K562 (cell line): Measurements from ENCODE around the gene PIP5K1B. TPM values are rescaled to one million over a fixed set of nuclear protein-coding genes. Genes with fewer than 3 reads are reported as not detected.

ENCODE experiments used
- ARHGAP35 ChIP-seq: fragments of 450-650 bp; IDR thresholded peaks from 2 replicates; pipeline ENCODE4 v1.6.1; 2018; ENCODE audit not compliant: partially characterized antibody
- BRCA1 ChIP-seq, 2 experiments: fragments of 450-650 bp in 1 of 2; sonication (generic) in 1 of 2; formaldehyde crosslinking in 1 of 2; IDR thresholded peaks; 2 replicates each; pipeline versions ENCODE4 v1.5.0 to v1.6.1; 2017 to 2020; ENCODE audit warnings: mild to moderate bottlenecking in 1 of 2, missing genetic modification reagents in 1 of 2
- CTCF ChIP-seq, 3 experiments: IDR thresholded peaks in 2 of 3; conservative IDR thresholded peaks in 1 of 3; 2 replicates each; pipeline ENCODE4 v1.5.1; 2011 to 2012; ENCODE audit warnings: low read length in 3 of 3, mild to moderate bottlenecking in 3 of 3, control low read depth in 2 of 3, improper control_type of control experiment in 1 of 3, inconsistent platforms in 1 of 3, low read depth in 1 of 3, mixed read lengths in 1 of 3, moderate library complexity in 1 of 3; ENCODE audit not compliant: insufficient read depth in 2 of 3
- FOXK2 ChIP-seq, 2 experiments: fragments of 450-650 bp; IDR thresholded peaks in 1 of 2; conservative IDR thresholded peaks in 1 of 2; 2 replicates each; pipeline ENCODE4 v1.6.1; 2016; ENCODE audit warnings: low read depth in 2 of 2, mild to moderate bottlenecking in 1 of 2
- FUS ChIP-seq: fragments of 200-400 bp; formaldehyde crosslinking; optimal IDR thresholded peaks from 2 replicates; pipeline ENCODE3; 2017; ENCODE audit warnings: low read depth, low read length
- HDAC2 ChIP-seq: fragments of 450-650 bp; IDR thresholded peaks from 2 replicates; pipeline ENCODE4 v1.6.1; 2016; ENCODE audit warnings: mild to moderate bottlenecking
- HDGF ChIP-seq: fragments of 450-650 bp; IDR thresholded peaks from 2 replicates; pipeline ENCODE4 v1.6.1; 2016
- HMG20B ChIP-seq: fragments of 250-450 bp; sonication (Bioruptor Pico); IDR thresholded peaks from 2 replicates; pipeline ENCODE4 v1.5.0; 2021; ENCODE audit warnings: mild to moderate bottlenecking
- KAT7 ChIP-seq: sonication (generic); formaldehyde crosslinking; IDR thresholded peaks from 2 replicates; pipeline ENCODE4 v1.8.0; 2022; ENCODE audit warnings: missing genetic modification reagents, mild to moderate bottlenecking, borderline replicate concordance
- LCOR ChIP-seq: sonication (generic); formaldehyde crosslinking; IDR thresholded peaks from 2 replicates; pipeline ENCODE4 v1.8.0; 2022; ENCODE audit warnings: mild to moderate bottlenecking, missing genetic modification reagents
- MECOM ChIP-seq: fragments of 250-450 bp; sonication (Bioruptor Pico); IDR thresholded peaks from 2 replicates; pipeline ENCODE4 v1.8.0; 2022; ENCODE audit warnings: inconsistent platforms
- NBN ChIP-seq: fragments of 450-650 bp; IDR thresholded peaks from 2 replicates; pipeline ENCODE4 v1.6.1; 2016; ENCODE audit warnings: low read depth, mild to moderate bottlenecking
- NFE2L1 ChIP-seq: fragments of 450-650 bp; IDR thresholded peaks from 2 replicates; pipeline ENCODE4 v1.6.1; 2016; ENCODE audit warnings: missing genetic modification characterization, low read depth, mild to moderate bottlenecking, missing compliant biosample characterization, moderate library complexity, borderline replicate concordance
- OTX1 ChIP-seq: fragments of 450-650 bp; formaldehyde crosslinking; IDR thresholded peaks from 2 replicates; pipeline ENCODE4 v1.4.0; 2022; ENCODE audit warnings: mild to moderate bottlenecking
- POLR2AphosphoS2 ChIP-seq: IDR thresholded peaks from 2 replicates; pipeline ENCODE4 v1.6.1; 2012; ENCODE audit warnings: low read length, improper control_type of control experiment
- ZNF589 ChIP-seq: fragments of 200-800 bp; sonication (Bioruptor generic); IDR thresholded peaks from 2 replicates; pipeline ENCODE4 v1.6.1; 2016; ENCODE audit warnings: low read depth, missing genetic modification characterization, missing compliant biosample characterization
- ZNF668 ChIP-seq: fragments of 250-450 bp; sonication (Bioruptor Pico); IDR thresholded peaks from 2 replicates; pipeline ENCODE4 v1.8.0; 2022; ENCODE audit warnings: mild to moderate bottlenecking, inconsistent platforms
- ZNF695 ChIP-seq: fragments of 450-650 bp; formaldehyde crosslinking; IDR thresholded peaks from 2 replicates; pipeline ENCODE4 v1.4.0; 2020; ENCODE audit warnings: mild to moderate bottlenecking, moderate library complexity
- ZNF780A ChIP-seq: fragments of 250-450 bp; sonication (Bioruptor Pico); IDR thresholded peaks from 2 replicates; pipeline ENCODE4 v1.5.0; 2021; ENCODE audit warnings: mild to moderate bottlenecking
- ZNF79 ChIP-seq: fragments of 250-450 bp; sonication (Bioruptor Pico); IDR thresholded peaks from 2 replicates; pipeline ENCODE4 v1.4.0; 2020; ENCODE audit warnings: low read depth, mild to moderate bottlenecking, moderate library complexity
- polyA plus RNA-seq, 8 experiments: library from polyadenylated mRNA; depleted of rRNA in 4 of 8; stranded (reverse) in 5 of 8; unstranded in 3 of 8; fragments of >200 nt; fragmentation: Nextera tagmentation in 2 of 8; fragmentation: Illumina TruSeq in 1 of 8; extraction: Ambion mirVana in 2 of 8; extraction: Trizol in 1 of 8; gene quantifications; 2 replicates each; pipeline versions ENCODE4 v1.2.1 to v1.2.3, GENCODE V29; 2011 to 2014; ENCODE audit warnings: inconsistent platforms in 1 of 8, missing spikeins in 1 of 8
- total RNA-seq, 7 experiments: library from RNA; depleted of rRNA in 6 of 7; stranded (reverse); fragments of >200 nt in 6 of 7; fragmentation: Illumina TruSeq in 2 of 7; extraction: Trizol in 2 of 7; gene quantifications; 2 replicates each; pipeline versions ENCODE4 v1.2.1 to v1.2.3, GENCODE V29; 2011 to 2021; ENCODE audit warnings: low replicate concordance in 1 of 7
- TF ChIP-seq, protein P1 (sequence below): fragments of 150-350 bp; conservative IDR thresholded peaks from 2 replicates; pipeline ENCODE4 v1.6.1; 2014; ENCODE audit warnings: low read length
- TF ChIP-seq, protein P2 (sequence below): fragments of 250-450 bp; sonication (Bioruptor Pico); IDR thresholded peaks from 2 replicates; pipeline ENCODE4 v1.9.0; 2021; ENCODE audit warnings: mild to moderate bottlenecking, inconsistent platforms
- TF ChIP-seq, protein P3 (sequence below): fragments of 450-650 bp; IDR thresholded peaks from 2 replicates; pipeline ENCODE4 v1.6.1; 2016; ENCODE audit warnings: low read depth, mild to moderate bottlenecking, moderate library complexity

Gene PIP5K1B
- total and polyA plus RNA-seq, 9 of the 15 experiments (the other 6 are each of a cell fraction or from before 2014, with no cell fraction given), result 3.1 to 12.9 (median 7.4) TPM

- TF ChIP-seq KAT7 (CRISPR knock-in tag), result no peak
- TF ChIP-seq, protein P1, sequence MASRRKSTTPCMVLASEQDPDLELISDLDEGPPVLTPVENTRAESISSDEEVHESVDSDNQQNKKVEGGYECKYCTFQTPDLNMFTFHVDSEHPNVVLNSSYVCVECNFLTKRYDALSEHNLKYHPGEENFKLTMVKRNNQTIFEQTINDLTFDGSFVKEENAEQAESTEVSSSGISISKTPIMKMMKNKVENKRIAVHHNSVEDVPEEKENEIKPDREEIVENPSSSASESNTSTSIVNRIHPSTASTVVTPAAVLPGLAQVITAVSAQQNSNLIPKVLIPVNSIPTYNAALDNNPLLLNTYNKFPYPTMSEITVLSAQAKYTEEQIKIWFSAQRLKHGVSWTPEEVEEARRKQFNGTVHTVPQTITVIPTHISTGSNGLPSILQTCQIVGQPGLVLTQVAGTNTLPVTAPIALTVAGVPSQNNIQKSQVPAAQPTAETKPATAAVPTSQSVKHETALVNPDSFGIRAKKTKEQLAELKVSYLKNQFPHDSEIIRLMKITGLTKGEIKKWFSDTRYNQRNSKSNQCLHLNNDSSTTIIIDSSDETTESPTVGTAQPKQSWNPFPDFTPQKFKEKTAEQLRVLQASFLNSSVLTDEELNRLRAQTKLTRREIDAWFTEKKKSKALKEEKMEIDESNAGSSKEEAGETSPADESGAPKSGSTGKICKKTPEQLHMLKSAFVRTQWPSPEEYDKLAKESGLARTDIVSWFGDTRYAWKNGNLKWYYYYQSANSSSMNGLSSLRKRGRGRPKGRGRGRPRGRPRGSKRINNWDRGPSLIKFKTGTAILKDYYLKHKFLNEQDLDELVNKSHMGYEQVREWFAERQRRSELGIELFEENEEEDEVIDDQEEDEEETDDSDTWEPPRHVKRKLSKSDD, result no peak
- TF ChIP-seq FUS, result no peak
- TF ChIP-seq HDGF, result no peak
- TF ChIP-seq FOXK2 (conservative IDR thresholded peaks at IDR 0.05 in 1 of 2, IDR thresholded peaks at IDR 0.05 in 1 of 2; ENCODE audit: low read depth in 2 of 2), result peak; percentile 31 to 36; a peak in 1 of 4 replicates
- peak; percentile 78 for TF ChIP-seq HDAC2
- no peak for TF ChIP-seq ARHGAP35
- TF ChIP-seq CTCF (IDR thresholded peaks at IDR 0.05 in 2 of 3, conservative IDR thresholded peaks at IDR 0.05 in 1 of 3; ENCODE audit: insufficient read depth in 2 of 3, low read depth in 1 of 3, low read length in 3 of 3), result peak in 1 of 3 experiments; percentile 34; a peak in 2 of 6 replicates
- TF ChIP-seq, protein P2, sequence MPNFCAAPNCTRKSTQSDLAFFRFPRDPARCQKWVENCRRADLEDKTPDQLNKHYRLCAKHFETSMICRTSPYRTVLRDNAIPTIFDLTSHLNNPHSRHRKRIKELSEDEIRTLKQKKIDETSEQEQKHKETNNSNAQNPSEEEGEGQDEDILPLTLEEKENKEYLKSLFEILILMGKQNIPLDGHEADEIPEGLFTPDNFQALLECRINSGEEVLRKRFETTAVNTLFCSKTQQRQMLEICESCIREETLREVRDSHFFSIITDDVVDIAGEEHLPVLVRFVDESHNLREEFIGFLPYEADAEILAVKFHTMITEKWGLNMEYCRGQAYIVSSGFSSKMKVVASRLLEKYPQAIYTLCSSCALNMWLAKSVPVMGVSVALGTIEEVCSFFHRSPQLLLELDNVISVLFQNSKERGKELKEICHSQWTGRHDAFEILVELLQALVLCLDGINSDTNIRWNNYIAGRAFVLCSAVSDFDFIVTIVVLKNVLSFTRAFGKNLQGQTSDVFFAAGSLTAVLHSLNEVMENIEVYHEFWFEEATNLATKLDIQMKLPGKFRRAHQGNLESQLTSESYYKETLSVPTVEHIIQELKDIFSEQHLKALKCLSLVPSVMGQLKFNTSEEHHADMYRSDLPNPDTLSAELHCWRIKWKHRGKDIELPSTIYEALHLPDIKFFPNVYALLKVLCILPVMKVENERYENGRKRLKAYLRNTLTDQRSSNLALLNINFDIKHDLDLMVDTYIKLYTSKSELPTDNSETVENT, result no peak
- 0 out of 2 replicates have a peak, but pooled peaks have one; percentile 25 for TF ChIP-seq ZNF668 (CRISPR knock-in tag)
- TF ChIP-seq ZNF589 (CRISPR knock-in tag), result 0 out of 2 replicates have a peak, but pooled peaks have one; percentile 55
- TF ChIP-seq, protein P3, sequence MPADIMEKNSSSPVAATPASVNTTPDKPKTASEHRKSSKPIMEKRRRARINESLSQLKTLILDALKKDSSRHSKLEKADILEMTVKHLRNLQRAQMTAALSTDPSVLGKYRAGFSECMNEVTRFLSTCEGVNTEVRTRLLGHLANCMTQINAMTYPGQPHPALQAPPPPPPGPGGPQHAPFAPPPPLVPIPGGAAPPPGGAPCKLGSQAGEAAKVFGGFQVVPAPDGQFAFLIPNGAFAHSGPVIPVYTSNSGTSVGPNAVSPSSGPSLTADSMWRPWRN, result no peak
- TF ChIP-seq OTX1, result no peak
- no peak for TF ChIP-seq ZNF695
- no peak for TF ChIP-seq HMG20B
- no peak for TF ChIP-seq ZNF780A (CRISPR knock-in tag)
- TF ChIP-seq MECOM, result no peak
- 0 out of 2 replicates have a peak, but pooled peaks have one; percentile 54 for TF ChIP-seq NBN
- no peak for TF ChIP-seq NFE2L1 (tag)
- no peak for TF ChIP-seq BRCA1 (IDR thresholded peaks at IDR 0.05)
- TF ChIP-seq BRCA1 (CRISPR knock-in tag; IDR thresholded peaks at IDR 0.05), result no peak
- no peak for TF ChIP-seq ZNF79 (CRISPR knock-in tag)
- no peak for TF ChIP-seq LCOR
- TF ChIP-seq POLR2AphosphoS2, result no peak
These were observed 42.0 kb downstream of the PIP5K1B start (continued) for GRCh38 chr9:68747043-68747533.
